Measurements from ENCODE around the gene POU6F1. TPM values are rescaled to one million over a fixed set of nuclear protein-coding genes. Genes with fewer than 3 reads are reported as not detected.

POU6F1 gene
- total RNA-seq, 1 donor from 2014 or later: 2.6 TPM

- Histone ChIP-seq H3K36me3 (ENCODE audit: control insufficient read depth, insufficient read depth, low read length) (no peaks in the 10 kb centered on the region), H3K27me3 (ENCODE audit: control insufficient read depth, insufficient read depth, low read length) (no peaks in the 10 kb centered on the region), H3K4me3 (ENCODE audit: low read depth, low read length) (no peak overlapping the region)
- no peak for DNase-seq (ENCODE audit: low read depth)
- no peak for TF ChIP-seq CTCF (IDR thresholded peaks at IDR 0.05; ENCODE audit: insufficient read depth, low read length, poor library complexity, severe bottlenecking)
Measured at GRCh38 chr12:51183349-51183748, 34.5 kb downstream of the POU6F1 start.

GRCh38 chr12:51181558-51181957, 36.3 kb downstream of the POU6F1 start:
- Histone ChIP-seq H3K27me3 (ENCODE audit: control insufficient read depth, insufficient read depth, low read length) (no peaks in the 10 kb centered on the region), H3K4me3 (ENCODE audit: low read depth, low read length) (no peak overlapping the region), H3K36me3 (ENCODE audit: control insufficient read depth, insufficient read depth, low read length) (no peaks in the 10 kb centered on the region)
- DNase-seq (ENCODE audit: low read depth): no peak
- TF ChIP-seq CTCF (IDR thresholded peaks at IDR 0.05; ENCODE audit: insufficient read depth, low read length, poor library complexity, severe bottlenecking): no peak

DNA sequence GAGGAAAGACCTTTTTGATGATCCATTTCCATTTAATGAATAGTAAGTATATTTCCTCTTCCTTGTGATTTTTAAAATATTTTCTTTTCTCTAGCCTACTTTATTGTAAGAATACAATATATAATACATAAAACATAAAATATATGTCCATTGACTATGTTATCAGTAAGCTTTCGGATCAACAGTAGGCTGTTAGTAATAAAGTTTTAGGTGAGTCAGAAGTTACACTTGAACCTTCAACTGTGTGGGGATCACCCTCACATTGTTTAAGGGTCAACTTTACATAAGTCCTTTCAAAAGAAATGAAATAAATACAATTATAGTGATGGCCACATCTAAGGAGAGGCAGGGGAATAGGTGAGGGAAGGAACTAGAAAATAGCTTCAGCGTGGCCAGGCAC, 40.0 kb downstream of the POU6F1 start:
- no peak for TF ChIP-seq CTCF (IDR thresholded peaks at IDR 0.05; ENCODE audit: insufficient read depth, low read length, poor library complexity, severe bottlenecking)
- DNase-seq (ENCODE audit: low read depth): no peak
- no peak overlapping the region for H3K4me3 ChIP-seq (ENCODE audit: low read depth, low read length)
- no peaks in the 10 kb centered on the region for H3K27me3 ChIP-seq (ENCODE audit: control insufficient read depth, insufficient read depth, low read length)
- H3K36me3 ChIP-seq (ENCODE audit: control insufficient read depth, insufficient read depth, low read length): no peaks in the 10 kb centered on the region

GRCh38 chr12:51174501-51174900, 43.4 kb downstream of the POU6F1 start:
- no peaks in the 10 kb centered on the region for H3K27me3 ChIP-seq (ENCODE audit: control insufficient read depth, insufficient read depth, low read length)
- TF ChIP-seq CTCF (IDR thresholded peaks at IDR 0.05; ENCODE audit: insufficient read depth, low read length, poor library complexity, severe bottlenecking): no peak
- H3K36me3 ChIP-seq (ENCODE audit: control insufficient read depth, insufficient read depth, low read length): no peaks in the 10 kb centered on the region
- no peak overlapping the region for H3K4me3 ChIP-seq (ENCODE audit: low read depth, low read length)
- DNase-seq (ENCODE audit: low read depth): no peak

GRCh38 chr12:51172515-51173431, 45.1 kb downstream of the POU6F1 start, which contains the start of gene TFCP2:
Gene TFCP2, minus strand, starts transcription at chr12:51173135. Its CDS starts 713 bp downstream, at chr12:51172422.
- Histone ChIP-seq H3K36me3 (ENCODE audit: control insufficient read depth, insufficient read depth, low read length) (no peaks in the 10 kb centered on the region), H3K27me3 (ENCODE audit: control insufficient read depth, insufficient read depth, low read length) (no peaks in the 10 kb centered on the region), H3K4me3 (ENCODE audit: low read depth, low read length) (peak within 1 kb of the TSS; percentile 65)
- DNase-seq (ENCODE audit: low read depth): peak; percentile 84
- no peak for TF ChIP-seq CTCF (IDR thresholded peaks at IDR 0.05; ENCODE audit: insufficient read depth, low read length, poor library complexity, severe bottlenecking)
